ENCODE results near the gene VAV2. TPM values are rescaled to one million over a fixed set of nuclear protein-coding genes. Genes with fewer than 3 reads are reported as not detected.

Gene VAV2
- total RNA-seq, 1 donor from 2014 or later, result 8.6 TPM

DNA sequence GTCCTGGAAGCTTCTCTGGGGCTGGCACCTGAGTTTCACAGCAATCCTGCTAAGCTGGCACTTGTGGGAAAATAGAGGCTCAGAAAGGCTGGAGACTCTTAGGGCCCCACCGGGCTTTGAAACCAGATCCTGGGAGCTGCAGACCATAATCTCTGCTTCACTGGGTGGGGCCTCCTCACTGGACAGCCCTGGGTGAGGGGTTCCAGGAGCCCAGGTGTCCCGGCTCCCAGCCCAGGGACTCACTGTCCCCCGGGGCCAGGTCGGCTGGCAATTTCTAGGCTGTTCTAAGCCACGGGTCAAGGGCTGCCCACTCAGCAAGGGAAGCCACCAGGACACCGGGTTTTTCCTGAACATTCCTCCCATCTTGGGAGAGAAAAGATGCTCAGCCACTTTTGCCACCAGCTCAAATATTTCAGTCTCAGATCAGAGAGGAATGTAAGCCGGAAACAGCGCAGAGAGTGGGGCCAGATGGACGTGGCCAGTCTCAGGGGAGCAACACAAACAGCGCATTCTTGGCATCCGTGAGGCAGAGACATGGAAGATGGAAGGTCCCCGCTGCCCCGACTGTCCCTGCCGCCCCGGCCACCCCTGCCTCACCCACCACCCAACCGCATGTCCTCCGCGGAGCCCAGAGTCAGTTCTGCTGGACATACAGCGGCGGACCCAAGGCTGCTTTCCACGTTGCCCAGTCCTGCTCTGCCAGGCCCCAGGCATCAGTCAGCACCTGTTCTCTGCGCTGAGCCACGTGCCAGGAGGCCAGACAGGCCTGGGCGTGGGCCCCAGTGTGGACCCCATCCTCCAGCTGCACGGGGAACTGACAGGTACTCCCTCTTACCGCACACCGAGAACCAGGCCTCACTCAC is 72.6 kb downstream of the VAV2 start:
- Mint-ChIP-seq H3K4me3 (ENCODE audit: low read depth) (no peak overlapping the region), H3K9me3 (no peaks in the 10 kb centered on the region), H3K27ac (no peak overlapping the region), H3K27me3 (ENCODE audit: low read depth) (no peaks in the 10 kb centered on the region), H3K36me3 (ENCODE audit: low read depth) (no peaks in the 10 kb centered on the region), H3K4me1 (ENCODE audit: low read depth) (no peaks in the 10 kb centered on the region)
- intact Hi-C loops (cut with micrococcal nuclease), result no loop called here
- DNase-seq (ENCODE audit: low spot score), result no peak

GRCh38 chr9:133918111-133918813 is 73.9 kb downstream of the VAV2 start:
- Mint-ChIP-seq H3K27ac (no peak overlapping the region), H3K4me3 (ENCODE audit: low read depth) (no peak overlapping the region), H3K36me3 (ENCODE audit: low read depth) (no peaks in the 10 kb centered on the region), H3K4me1 (ENCODE audit: low read depth) (no peaks in the 10 kb centered on the region), H3K27me3 (ENCODE audit: low read depth) (no peaks in the 10 kb centered on the region), H3K9me3 (no peaks in the 10 kb centered on the region)
- intact Hi-C loops (cut with micrococcal nuclease), result no loop called here
- DNase-seq (ENCODE audit: low spot score), result no peak

DNA sequence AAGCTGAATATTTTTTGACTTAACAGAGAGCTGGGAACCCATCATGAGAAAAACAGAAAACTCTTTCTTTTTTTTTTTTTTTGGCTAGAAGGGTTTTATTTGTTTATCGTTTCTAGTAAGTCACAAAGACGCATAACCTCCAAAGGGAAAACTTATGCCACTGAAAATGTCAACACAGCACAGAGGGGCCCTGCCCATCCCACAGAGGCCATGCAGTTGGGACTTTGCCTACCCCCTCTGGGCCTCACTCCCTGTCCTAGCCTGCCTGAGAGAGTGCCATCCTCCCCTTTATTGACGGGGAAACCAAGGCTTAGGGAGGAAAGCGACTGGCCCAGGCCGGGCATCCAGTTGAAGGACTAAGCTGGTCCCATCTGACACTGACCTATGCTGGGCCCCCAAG is 74.7 kb downstream of the VAV2 start:
- H3K9me3 Mint-ChIP-seq, result no peaks in the 10 kb centered on the region
- no peaks in the 10 kb centered on the region for H3K4me1 Mint-ChIP-seq (ENCODE audit: low read depth)
- DNase-seq (ENCODE audit: low spot score), result no peak
- no peak overlapping the region for H3K4me3 Mint-ChIP-seq (ENCODE audit: low read depth)
- H3K36me3 Mint-ChIP-seq (ENCODE audit: low read depth), result no peaks in the 10 kb centered on the region
- no peak overlapping the region for H3K27ac Mint-ChIP-seq
- no peaks in the 10 kb centered on the region for H3K27me3 Mint-ChIP-seq (ENCODE audit: low read depth)
- intact Hi-C loops (cut with micrococcal nuclease), result no loop called here

GRCh38 chr9:133916159-133916541 is 76.0 kb downstream of the VAV2 start:
- Mint-ChIP-seq H3K9me3 (no peaks in the 10 kb centered on the region), H3K27ac (no peak overlapping the region), H3K27me3 (ENCODE audit: low read depth) (no peaks in the 10 kb centered on the region), H3K4me3 (ENCODE audit: low read depth) (no peak overlapping the region), H3K4me1 (ENCODE audit: low read depth) (no peaks in the 10 kb centered on the region), H3K36me3 (ENCODE audit: low read depth) (no peaks in the 10 kb centered on the region)
- DNase-seq (ENCODE audit: low spot score), result no peak
- intact Hi-C loops (cut with micrococcal nuclease), result no loop called here

DNA sequence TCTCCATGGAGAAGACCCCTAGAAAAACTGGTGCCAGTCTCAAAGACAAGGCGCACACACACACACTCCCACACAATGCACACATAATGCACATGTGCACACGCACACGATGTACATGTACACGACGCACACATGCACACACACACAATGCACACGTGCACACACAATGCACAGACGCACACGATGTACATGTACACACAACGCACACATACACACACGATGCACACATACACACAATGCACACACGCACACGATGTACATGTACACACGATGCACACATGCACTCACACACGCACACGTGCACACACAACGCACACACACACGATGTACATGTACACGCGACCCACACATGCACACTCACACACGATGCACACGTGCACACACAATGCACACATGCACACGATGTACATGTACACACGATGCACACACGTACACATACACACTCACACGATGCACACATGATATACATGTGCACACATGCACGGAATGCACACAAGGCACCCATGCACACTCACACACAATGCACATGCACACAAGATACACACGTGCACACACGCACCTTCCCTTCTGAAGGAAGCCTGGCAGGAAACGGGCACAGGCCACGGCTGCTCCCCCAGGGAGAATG is 76.5 kb downstream of the VAV2 start:
- Mint-ChIP-seq H3K4me3 (ENCODE audit: low read depth) (no peak overlapping the region), H3K9me3 (no peaks in the 10 kb centered on the region), H3K27me3 (ENCODE audit: low read depth) (no peaks in the 10 kb centered on the region), H3K4me1 (ENCODE audit: low read depth) (no peaks in the 10 kb centered on the region), H3K27ac (no peak overlapping the region), H3K36me3 (ENCODE audit: low read depth) (no peaks in the 10 kb centered on the region)
- intact Hi-C loops (cut with micrococcal nuclease), result no loop called here
- no peak for DNase-seq (ENCODE audit: low spot score)

DNA sequence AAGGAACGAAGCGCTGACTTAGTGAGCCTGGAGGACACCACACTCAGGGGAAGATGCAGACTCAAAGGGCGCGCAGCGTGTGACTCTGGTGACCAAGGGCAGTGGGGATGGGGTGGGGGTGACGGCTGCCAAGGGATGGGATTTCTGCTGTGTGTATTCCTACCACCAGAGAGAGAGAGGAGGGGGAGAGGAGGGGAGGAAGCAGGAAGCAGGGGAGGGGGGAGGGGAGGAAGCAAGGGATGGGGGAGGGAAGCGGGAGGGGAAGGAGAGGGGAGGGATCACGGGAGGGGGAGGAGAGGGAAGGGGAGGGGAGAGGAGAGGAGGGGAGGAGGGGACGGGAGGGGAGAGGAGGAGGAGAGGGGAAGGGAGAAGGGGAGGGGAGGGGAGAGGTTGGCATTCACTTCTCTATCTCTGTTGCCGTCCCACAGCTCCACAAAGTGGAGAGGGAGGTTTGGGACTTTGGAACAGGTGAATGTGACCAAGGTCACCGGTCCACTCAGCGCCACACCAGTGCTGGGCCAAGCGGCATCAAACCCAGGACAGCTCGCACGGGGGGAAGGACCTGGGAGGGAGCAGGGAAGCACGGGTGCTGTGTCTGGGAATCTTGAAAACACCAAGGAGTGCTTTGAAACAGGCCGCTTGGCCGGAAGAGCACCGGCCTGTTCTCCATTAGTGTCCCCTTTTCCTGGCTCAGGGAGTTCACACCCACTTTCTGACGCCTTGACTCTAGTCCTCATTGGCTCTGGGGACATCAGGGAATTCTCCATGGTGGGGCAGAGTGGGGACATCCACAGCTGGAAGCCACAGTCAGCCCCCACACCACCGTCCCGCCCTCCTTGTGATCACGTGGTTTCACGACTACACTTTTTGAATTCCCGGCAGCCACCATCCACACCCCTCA is 77.4 kb downstream of the VAV2 start:
- H3K4me1 Mint-ChIP-seq (ENCODE audit: low read depth), result no peaks in the 10 kb centered on the region
- no peak for DNase-seq (ENCODE audit: low spot score)
- no peaks in the 10 kb centered on the region for H3K36me3 Mint-ChIP-seq (ENCODE audit: low read depth)
- no peaks in the 10 kb centered on the region for H3K9me3 Mint-ChIP-seq
- no peaks in the 10 kb centered on the region for H3K27me3 Mint-ChIP-seq (ENCODE audit: low read depth)
- H3K4me3 Mint-ChIP-seq (ENCODE audit: low read depth), result no peak overlapping the region
- no peak overlapping the region for H3K27ac Mint-ChIP-seq
- intact Hi-C loops (cut with micrococcal nuclease), result no loop called here

GRCh38 chr9:133913571-133914369 is 78.4 kb downstream of the VAV2 start:
- no peaks in the 10 kb centered on the region for H3K4me1 Mint-ChIP-seq (ENCODE audit: low read depth)
- H3K27ac Mint-ChIP-seq, result no peak overlapping the region
- H3K9me3 Mint-ChIP-seq, result no peaks in the 10 kb centered on the region
- H3K27me3 Mint-ChIP-seq (ENCODE audit: low read depth), result no peaks in the 10 kb centered on the region
- H3K4me3 Mint-ChIP-seq (ENCODE audit: low read depth), result no peak overlapping the region
- intact Hi-C loops (cut with micrococcal nuclease), result no loop called here
- no peak for DNase-seq (ENCODE audit: low spot score)
- no peaks in the 10 kb centered on the region for H3K36me3 Mint-ChIP-seq (ENCODE audit: low read depth)

DNA sequence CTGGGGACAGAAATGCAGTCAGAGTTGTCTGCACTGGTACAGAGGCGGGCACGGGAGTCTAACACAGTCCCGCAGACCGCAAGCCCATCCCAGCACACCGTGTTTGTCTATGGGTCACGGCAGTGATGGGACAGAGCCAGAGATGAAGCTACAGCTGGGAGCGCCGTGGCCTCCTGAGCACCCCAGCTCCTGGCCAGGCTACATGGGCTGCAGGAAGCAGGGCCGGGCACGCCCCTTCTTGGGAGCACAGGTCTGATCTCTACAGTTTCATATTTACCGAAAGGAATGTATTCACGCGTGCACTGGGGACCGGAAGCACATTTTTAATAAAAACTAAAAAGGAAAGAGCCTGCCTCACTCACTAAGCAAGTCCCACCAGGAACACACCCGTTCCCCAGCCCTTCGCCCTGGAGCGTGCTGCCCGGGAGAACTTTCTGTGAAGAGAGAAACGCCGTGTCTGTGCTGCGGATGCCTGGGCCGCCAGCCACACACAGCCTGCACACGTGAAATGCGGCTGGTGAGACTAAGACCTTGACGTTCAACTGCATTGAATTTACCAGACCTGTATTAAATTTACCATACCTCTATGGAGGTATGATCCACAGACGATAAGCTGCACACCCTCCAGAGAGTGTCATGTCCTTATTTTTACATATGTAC is 81.1 kb downstream of the VAV2 start:
- H3K27ac Mint-ChIP-seq, result no peak overlapping the region
- H3K4me3 Mint-ChIP-seq (ENCODE audit: low read depth), result no peak overlapping the region
- intact Hi-C loops (cut with micrococcal nuclease), result no loop called here
- no peaks in the 10 kb centered on the region for H3K36me3 Mint-ChIP-seq (ENCODE audit: low read depth)
- DNase-seq (ENCODE audit: low spot score), result no peak
- H3K27me3 Mint-ChIP-seq (ENCODE audit: low read depth), result no peaks in the 10 kb centered on the region
- H3K9me3 Mint-ChIP-seq, result no peaks in the 10 kb centered on the region
- no peaks in the 10 kb centered on the region for H3K4me1 Mint-ChIP-seq (ENCODE audit: low read depth)

GRCh38 chr9:133906932-133907910 is 84.9 kb downstream of the VAV2 start:
- no peak for DNase-seq (ENCODE audit: low spot score)
- H3K36me3 Mint-ChIP-seq (ENCODE audit: low read depth), result no peaks in the 10 kb centered on the region
- no peak overlapping the region for H3K4me3 Mint-ChIP-seq (ENCODE audit: low read depth)
- H3K27me3 Mint-ChIP-seq (ENCODE audit: low read depth), result no peaks in the 10 kb centered on the region
- H3K4me1 Mint-ChIP-seq (ENCODE audit: low read depth), result no peaks in the 10 kb centered on the region
- intact Hi-C loops (cut with micrococcal nuclease), result no loop called here
- no peaks in the 10 kb centered on the region for H3K9me3 Mint-ChIP-seq
- H3K27ac Mint-ChIP-seq, result no peak overlapping the region

DNA sequence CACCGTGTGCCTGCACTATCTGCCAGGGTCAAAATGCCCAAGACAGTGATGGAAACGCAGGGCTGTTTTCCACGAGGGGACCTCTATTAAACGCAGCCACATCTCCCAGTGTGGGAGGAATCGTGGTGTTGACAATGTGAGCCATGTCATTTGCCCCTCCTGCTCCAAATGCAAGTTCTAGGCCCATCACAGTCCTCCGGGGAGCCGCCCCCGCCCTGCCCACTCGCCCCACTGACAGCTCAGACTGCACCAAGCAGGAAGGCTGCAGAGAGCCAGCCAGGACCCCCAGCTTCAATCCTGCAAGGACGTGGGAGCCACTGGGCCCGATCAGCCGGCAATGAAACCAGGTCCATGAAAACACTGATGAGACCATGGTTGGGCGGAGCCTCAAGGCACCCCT is 85.9 kb downstream of the VAV2 start:
- Mint-ChIP-seq H3K36me3 (ENCODE audit: low read depth) (no peaks in the 10 kb centered on the region), H3K9me3 (no peaks in the 10 kb centered on the region), H3K4me1 (ENCODE audit: low read depth) (no peaks in the 10 kb centered on the region), H3K27me3 (ENCODE audit: low read depth) (no peaks in the 10 kb centered on the region), H3K4me3 (ENCODE audit: low read depth) (no peak overlapping the region), H3K27ac (no peak overlapping the region)
- DNase-seq (ENCODE audit: low spot score), result no peak
- intact Hi-C loops (cut with micrococcal nuclease), result no loop called here

DNA sequence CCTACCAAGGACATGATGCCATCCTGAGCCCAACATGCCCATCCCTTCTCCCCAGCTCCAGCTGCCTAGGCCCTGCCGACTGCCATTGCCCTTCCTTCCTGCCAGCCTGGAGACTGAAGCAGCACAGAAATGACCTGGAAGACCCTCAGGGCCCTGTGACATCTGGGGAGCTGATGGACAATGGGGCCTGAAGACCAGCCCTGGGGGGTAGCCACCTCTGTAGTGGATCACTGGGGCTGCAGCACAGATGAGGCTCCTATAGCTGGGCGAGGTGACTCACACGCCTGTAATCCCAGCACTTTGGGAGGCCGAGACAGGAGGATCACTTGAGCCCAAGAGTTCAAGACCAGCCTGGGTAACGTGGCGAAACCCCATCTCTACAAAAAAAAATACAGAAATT is 86.6 kb downstream of the VAV2 start:
- Mint-ChIP-seq H3K9me3 (no peaks in the 10 kb centered on the region), H3K27me3 (ENCODE audit: low read depth) (no peaks in the 10 kb centered on the region), H3K27ac (no peak overlapping the region), H3K4me1 (ENCODE audit: low read depth) (no peaks in the 10 kb centered on the region), H3K4me3 (ENCODE audit: low read depth) (no peak overlapping the region), H3K36me3 (ENCODE audit: low read depth) (no peaks in the 10 kb centered on the region)
- intact Hi-C loops (cut with micrococcal nuclease), result no loop called here
- DNase-seq (ENCODE audit: low spot score), result no peak
